PFSK-1 (cell line): ENCODE measurements around the gene TSPAN18.

Experiments used
- POLR2AphosphoS5 ChIP-seq: IDR thresholded peaks from 2 replicates; pipeline ENCODE4 v1.6.1; 2012; ENCODE audit warnings: low read depth, mild to moderate bottlenecking, control low read depth, low read length, moderate library complexity
- REST ChIP-seq, 2 experiments: IDR thresholded peaks; 2 replicates each; pipeline versions ENCODE4 v1.6.1 to v1.8.0; 2011 to 2012; ENCODE audit warnings: low read depth in 2 of 2, low read length in 2 of 2, control low read depth in 1 of 2, inconsistent platforms in 1 of 2, mild to moderate bottlenecking in 1 of 2, moderate library complexity in 1 of 2; ENCODE audit not compliant: insufficient read depth in 1 of 2
- SIN3A ChIP-seq: IDR thresholded peaks from 2 replicates; pipeline ENCODE4 v1.6.1; 2012; ENCODE audit warnings: mild to moderate bottlenecking, low read length, moderate library complexity, borderline replicate concordance; ENCODE audit not compliant: insufficient read depth
- TAF1 ChIP-seq: IDR thresholded peaks from 2 replicates; pipeline ENCODE4 v1.6.1; 2012; ENCODE audit warnings: low read length, control low read depth, borderline replicate concordance; ENCODE audit not compliant: insufficient read depth

GRCh38 chr11:44877571-44878497 lies 151.1 kb downstream of the TSPAN18 start:
- no peak for TF ChIP-seq TAF1
- TF ChIP-seq POLR2AphosphoS5, result no peak
- 0 out of 2 replicates have a peak, but pooled peaks have one; percentile 17 for TF ChIP-seq SIN3A
- no peak for TF ChIP-seq REST (IDR thresholded peaks at IDR 0.05; ENCODE audit: insufficient read depth in 1 of 2, low read depth in 2 of 2, low read length in 2 of 2)
